KMS-11 (cell line): ENCODE measurements around the gene KIF18B.

Experiments
- H2AFZ ChIP-seq: fragments of 200-600 bp; sonication (generic); 2 replicates; pipeline ENCODE4 v1.6.1; 2016; ENCODE audit warnings: antibody characterized with exemption, mixed run types, low read depth
- H3K27ac ChIP-seq: fragments of 200-600 bp; sonication (generic); 2 replicates; pipeline ENCODE4 v1.6.1; 2016; ENCODE audit warnings: mild to moderate bottlenecking, mixed run types
- H3K27me3 ChIP-seq: fragments of 200-600 bp; sonication (generic); 2 replicates; pipeline ENCODE4 v1.6.1; 2017; ENCODE audit warnings: mild to moderate bottlenecking, low read depth, mixed run types, moderate library complexity; ENCODE audit not compliant: insufficient read depth
- H3K36me3 ChIP-seq: fragments of 200-600 bp; sonication (generic); 2 replicates; pipeline ENCODE4 v1.6.1; 2017; ENCODE audit warnings: mild to moderate bottlenecking, mixed run types; ENCODE audit not compliant: insufficient read depth
- H3K4me1 ChIP-seq: fragments of 200-600 bp; sonication (generic); 2 replicates; pipeline ENCODE4 v1.6.1; 2016; ENCODE audit warnings: mild to moderate bottlenecking, low read depth, mixed run types; ENCODE audit not compliant: poor library complexity, severe bottlenecking
- H3K4me2 ChIP-seq: fragments of 200-600 bp; sonication (generic); 2 replicates; pipeline ENCODE4 v1.7.0; 2016; ENCODE audit warnings: mild to moderate bottlenecking, mixed run types
- H3K4me3 ChIP-seq: fragments of 200-600 bp; sonication (generic); IDR thresholded peaks from 2 replicates; pipeline ENCODE4 v1.6.1; 2017; ENCODE audit warnings: low read depth, low read length, mixed read lengths; ENCODE audit not compliant: insufficient read depth
- H3K79me2 ChIP-seq: fragments of 200-600 bp; sonication (generic); 2 replicates; pipeline ENCODE4 v1.6.1; 2016; ENCODE audit warnings: low read depth, mixed run types; ENCODE audit not compliant: insufficient read depth
- H3K9ac ChIP-seq: fragments of 200-600 bp; sonication (generic); 2 replicates; pipeline ENCODE4 v1.6.1; 2016; ENCODE audit warnings: mild to moderate bottlenecking, mixed run types
- H4K20me1 ChIP-seq: fragments of 200-600 bp; sonication (generic); 2 replicates; pipeline ENCODE4 v1.6.1; 2016; ENCODE audit warnings: mild to moderate bottlenecking, mixed run types; ENCODE audit not compliant: insufficient read depth
- CTCF ChIP-seq: fragments of 200-600 bp; sonication (generic); conservative IDR thresholded peaks from 2 replicates; pipeline ENCODE4 v1.6.1; 2017; ENCODE audit warnings: low read depth, mild to moderate bottlenecking, antibody characterized with exemption, low read length, moderate library complexity, mixed read lengths

The KIF18B gene

DNA sequence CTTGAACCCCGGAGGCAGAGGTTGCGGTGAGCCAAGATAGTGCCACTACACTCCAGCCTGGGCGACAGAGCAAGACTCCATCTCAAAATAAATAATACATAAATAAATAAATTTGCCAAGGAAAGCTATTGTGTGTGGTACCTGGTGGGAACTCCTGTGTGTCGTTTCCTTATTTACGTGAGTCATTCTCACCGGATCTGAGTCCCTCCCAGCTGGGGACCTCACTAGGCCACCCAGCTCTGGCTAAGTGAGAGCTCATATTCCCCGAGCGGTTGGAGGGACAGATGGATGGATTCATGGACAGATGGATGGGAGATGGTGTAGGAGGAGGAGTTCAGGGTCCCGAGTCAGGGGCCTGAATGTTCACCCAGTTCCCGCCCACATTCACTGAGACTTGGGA is 43.4 kb upstream of the KIF18B start:
- TF ChIP-seq CTCF, result no peak
- Histone ChIP-seq H3K79me2 (no peaks in the 10 kb centered on the region), H3K27ac (no peak overlapping the region), H4K20me1 (no peaks in the 10 kb centered on the region), H3K4me1 (no peaks in the 10 kb centered on the region), H2AFZ (no peak overlapping the region), H3K4me2 (no peak overlapping the region), H3K4me3 (no peak overlapping the region), H3K27me3 (peaks cover 61% of the 10 kb centered on the region), H3K36me3 (no peaks in the 10 kb centered on the region), H3K9ac (no peak overlapping the region)

- no peak overlapping the region for H3K4me2 ChIP-seq
Measured at GRCh38 chr17:44989552-44990138, 42.1 kb upstream of the KIF18B start.

GRCh38 chr17:44988044-44988942 is 40.7 kb upstream of the KIF18B start:
- H3K4me3 ChIP-seq, result no peak overlapping the region
- no peak overlapping the region for H2AFZ ChIP-seq

More at GRCh38 chr17:44989552-44990138, 42.1 kb upstream of the KIF18B start:
- H3K4me1 ChIP-seq, result no peaks in the 10 kb centered on the region
- H3K36me3 ChIP-seq, result no peaks in the 10 kb centered on the region
- peaks cover 58% of the 10 kb centered on the region for H3K27me3 ChIP-seq
- H2AFZ ChIP-seq, result no peak overlapping the region
- H3K9ac ChIP-seq, result no peak overlapping the region
- TF ChIP-seq CTCF, result no peak
- H3K79me2 ChIP-seq, result no peaks in the 10 kb centered on the region
- H4K20me1 ChIP-seq, result no peaks in the 10 kb centered on the region
- no peak overlapping the region for H3K27ac ChIP-seq
- H3K4me3 ChIP-seq, result no peak overlapping the region

DNA sequence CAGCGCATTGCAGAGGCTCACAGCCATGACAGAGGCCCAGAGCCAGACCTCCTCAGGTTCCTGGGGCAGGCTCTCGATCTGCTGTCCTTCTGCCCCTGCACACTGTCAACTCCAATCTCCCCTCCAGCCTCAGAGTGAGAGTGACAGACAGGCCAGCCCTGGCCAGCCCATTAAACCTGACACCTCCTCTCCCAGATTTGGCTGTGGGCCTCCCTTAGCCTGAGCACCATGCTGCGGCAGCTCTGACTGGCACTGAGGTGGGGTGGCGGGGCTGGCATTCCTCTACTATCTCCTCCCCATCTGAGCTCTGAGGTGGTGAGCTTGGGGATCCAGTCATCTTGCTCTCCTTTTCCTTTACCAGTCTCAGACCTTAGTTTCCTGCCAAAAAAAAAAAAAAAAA is 36.0 kb upstream of the KIF18B start:
- Histone ChIP-seq H3K27me3 (peaks cover 59% of the 10 kb centered on the region), H3K4me3 (no peak overlapping the region), H3K79me2 (no peaks in the 10 kb centered on the region), H3K4me1 (no peaks in the 10 kb centered on the region), H2AFZ (no peak overlapping the region), H3K9ac (no peak overlapping the region), H3K4me2 (no peak overlapping the region), H3K36me3 (no peaks in the 10 kb centered on the region), H4K20me1 (no peaks in the 10 kb centered on the region), H3K27ac (no peak overlapping the region)
- TF ChIP-seq CTCF, result no peak

More at GRCh38 chr17:44988044-44988942, 40.7 kb upstream of the KIF18B start:
- Histone ChIP-seq H3K36me3 (no peaks in the 10 kb centered on the region), H3K27ac (no peak overlapping the region), H3K4me2 (no peak overlapping the region), H3K4me1 (no peaks in the 10 kb centered on the region), H4K20me1 (no peaks in the 10 kb centered on the region), H3K27me3 (peaks cover 58% of the 10 kb centered on the region), H3K79me2 (no peaks in the 10 kb centered on the region), H3K9ac (no peak overlapping the region)
- no peak for TF ChIP-seq CTCF
